PFSK-1 (cell line): ENCODE measurements around the gene PATE2.

Experiments
- FOXP2 ChIP-seq: optimal IDR thresholded peaks from 2 replicates; pipeline ENCODE3; 2011; ENCODE audit warnings: borderline replicate concordance, control low read depth, inconsistent platforms; ENCODE audit not compliant: insufficient read depth; ENCODE audit errors: extremely low read length, extremely low read depth
- POLR2AphosphoS5 ChIP-seq: IDR thresholded peaks from 2 replicates; pipeline ENCODE4 v1.6.1; 2012; ENCODE audit warnings: low read depth, mild to moderate bottlenecking, control low read depth, low read length, moderate library complexity
- REST ChIP-seq, 2 experiments: IDR thresholded peaks; 2 replicates each; pipeline versions ENCODE4 v1.6.1 to v1.8.0; 2011 to 2012; ENCODE audit warnings: low read depth in 2 of 2, low read length in 2 of 2, control low read depth in 1 of 2, inconsistent platforms in 1 of 2, mild to moderate bottlenecking in 1 of 2, moderate library complexity in 1 of 2; ENCODE audit not compliant: insufficient read depth in 1 of 2
- SIN3A ChIP-seq: IDR thresholded peaks from 2 replicates; pipeline ENCODE4 v1.6.1; 2012; ENCODE audit warnings: mild to moderate bottlenecking, low read length, moderate library complexity, borderline replicate concordance; ENCODE audit not compliant: insufficient read depth
- TAF1 ChIP-seq: IDR thresholded peaks from 2 replicates; pipeline ENCODE4 v1.6.1; 2012; ENCODE audit warnings: low read length, control low read depth, borderline replicate concordance; ENCODE audit not compliant: insufficient read depth

- TF ChIP-seq POLR2AphosphoS5, result no peak
- no peak for TF ChIP-seq REST (IDR thresholded peaks at IDR 0.05; ENCODE audit: insufficient read depth in 1 of 2, low read depth in 2 of 2, low read length in 2 of 2)
- TF ChIP-seq TAF1, result no peak
- no peak for TF ChIP-seq SIN3A
- no peak for TF ChIP-seq FOXP2
Measured at GRCh38 chr11:125797641-125798040, 19.0 kb upstream of the PATE2 start.
